Liver (tissue), 9 donors: ENCODE data around the gene COL9A3. TPM values are rescaled to one million over a fixed set of nuclear protein-coding genes. Genes with fewer than 3 reads are reported as not detected.

ENCODE experiments used
- DNase-seq: peaks from one replicate; pipeline ENCODE4 v3.0.0-alpha.2; 2017; ENCODE audit warnings: low spot score
- H3K27ac ChIP-seq, 2 donors: one replicate each; pipeline ENCODE4 v1.7.0; 2013; ENCODE audit warnings: inconsistent platforms in 2 of 2, low read length in 2 of 2, control low read depth in 1 of 2, low read depth in 1 of 2, mild to moderate bottlenecking in 1 of 2
- H3K27me3 ChIP-seq, 4 donors: one replicate each; pipeline versions ENCODE4 v1.6.1 to v1.7.0; 2013; ENCODE audit warnings: low read length in 3 of 4, inconsistent platforms in 1 of 4, mild to moderate bottlenecking in 1 of 4, moderate library complexity in 1 of 4; ENCODE audit not compliant: control insufficient read depth in 4 of 4, insufficient read depth in 4 of 4
- H3K36me3 ChIP-seq, 4 donors: one replicate each; pipeline versions ENCODE4 v1.6.1 to v1.7.0; 2013; ENCODE audit warnings: low read length in 3 of 4, mild to moderate bottlenecking in 3 of 4, low read depth in 1 of 4, moderate library complexity in 1 of 4; ENCODE audit not compliant: control insufficient read depth in 4 of 4, insufficient read depth in 3 of 4
- H3K4me1 ChIP-seq, 4 donors: one replicate each; pipeline versions ENCODE4 v1.6.1 to v1.7.0; 2013; ENCODE audit warnings: low read length in 3 of 4, mild to moderate bottlenecking in 3 of 4, moderate library complexity in 1 of 4; ENCODE audit not compliant: control insufficient read depth in 4 of 4, insufficient read depth in 4 of 4
- H3K4me3 ChIP-seq, 3 donors: one replicate each; pipeline versions ENCODE4 v1.6.1 to v1.7.0; 2013; ENCODE audit warnings: low read length in 3 of 3, control low read depth in 1 of 3, low read depth in 1 of 3, mild to moderate bottlenecking in 1 of 3
- H3K9ac ChIP-seq, 2 donors: one replicate each; pipeline ENCODE4 v1.7.0; 2013; ENCODE audit warnings: low read length in 2 of 2, mild to moderate bottlenecking in 2 of 2, moderate library complexity in 2 of 2, control low read depth in 1 of 2, low read depth in 1 of 2
- H3K9me3 ChIP-seq, 4 donors: one replicate each; pipeline versions ENCODE4 v1.6.1 to v1.7.0; 2013; ENCODE audit warnings: low read length in 3 of 4; ENCODE audit not compliant: control insufficient read depth in 4 of 4
- ATF3 ChIP-seq: IDR thresholded peaks from 2 replicates; pipeline ENCODE4 v1.6.1; 2016; ENCODE audit warnings: antibody characterized with exemption
- EGR1 ChIP-seq, 2 donors: IDR thresholded peaks; 2 replicates each; pipeline ENCODE4 v1.6.1; 2016 to 2018; ENCODE audit warnings: antibody characterized with exemption in 2 of 2, low read depth in 2 of 2
- FOXA1 ChIP-seq: IDR thresholded peaks from 2 replicates; pipeline ENCODE4 v1.6.1; 2016; ENCODE audit warnings: antibody characterized with exemption
- FOXA2 ChIP-seq: IDR thresholded peaks from 2 replicates; pipeline ENCODE4 v1.6.1; 2016; ENCODE audit warnings: antibody characterized with exemption
- GABPA ChIP-seq, 2 donors: IDR thresholded peaks in 1 of 2; conservative IDR thresholded peaks in 1 of 2; 2 replicates each; pipeline ENCODE4 v1.6.1; 2016; ENCODE audit warnings: antibody characterized with exemption in 2 of 2, mild to moderate bottlenecking in 1 of 2, moderate library complexity in 1 of 2
- HNF4A ChIP-seq, 2 donors: conservative IDR thresholded peaks; 2 replicates each; pipeline ENCODE4 v1.6.1; 2016; ENCODE audit warnings: antibody characterized with exemption in 2 of 2, mild to moderate bottlenecking in 2 of 2
- HNF4G ChIP-seq: IDR thresholded peaks from 2 replicates; pipeline ENCODE4 v1.6.1; 2016; ENCODE audit warnings: antibody characterized with exemption
- MAX ChIP-seq: IDR thresholded peaks from 2 replicates; pipeline ENCODE4 v1.6.1; 2016; ENCODE audit warnings: antibody characterized with exemption
- NR2F2 ChIP-seq: IDR thresholded peaks from 2 replicates; pipeline ENCODE4 v1.6.1; 2016; ENCODE audit warnings: antibody characterized with exemption
- RXRA ChIP-seq, 2 donors: IDR thresholded peaks; 2 replicates each; pipeline ENCODE4 v1.6.1; 2017 to 2018; ENCODE audit warnings: antibody characterized with exemption in 2 of 2, mild to moderate bottlenecking in 1 of 2
- SP1 ChIP-seq: IDR thresholded peaks from 2 replicates; pipeline ENCODE4 v1.6.1; 2018; ENCODE audit warnings: antibody characterized with exemption, mild to moderate bottlenecking
- TAF1 ChIP-seq: conservative IDR thresholded peaks from 2 replicates; pipeline ENCODE4 v1.6.1; 2016; ENCODE audit warnings: antibody characterized with exemption, mild to moderate bottlenecking
- WGBS: extraction: QIAGEN DNeasy Blood & Tissue Kit; methylation state at CpG from one replicate; pipeline ENCODE4 v1.1.7; 2013; 5-methylcytosine and 5-hydroxymethylcytosine counted together
- polyA plus RNA-seq, 2 donors: library from polyadenylated mRNA; stranded (reverse) in 1 of 2; unstranded in 1 of 2; fragments of 200-250 nt in 1 of 2; fragments of >200 nt in 1 of 2; fragmentation: Nextera tagmentation in 1 of 2; extraction: Ambion mirVana in 1 of 2; gene quantifications; one replicate each; pipeline versions ENCODE4 v1.2.1 to v1.2.3, GENCODE V29; 2013 to 2015
- total RNA-seq, 2 donors: library from RNA; depleted of rRNA; stranded (reverse); fragments of >200 nt; gene quantifications; one replicate each; pipeline ENCODE4 v1.2.3, GENCODE V29; 2014
- TF ChIP-seq, protein P1 (sequence below): fragments of 150-350 bp; IDR thresholded peaks from 2 replicates; pipeline ENCODE4 v1.5.1; 2017; ENCODE audit warnings: improper control_type of control experiment, low read depth, low read length; ENCODE audit not compliant: missing input control
- TF ChIP-seq, protein P2 (sequence below): IDR thresholded peaks from 2 replicates; pipeline ENCODE4 v1.6.1; 2016; ENCODE audit warnings: antibody characterized with exemption
- donor health status: healthy.
- donor health status: healthy.
- donor health status: healthy.
- donor health status: healthy.
- donor health status: healthy.

The COL9A3 gene
- total and polyA plus RNA-seq, 4 donors = 0.92 to 2.0 (median 1.1) TPM

- TF ChIP-seq RXRA (IDR thresholded peaks at IDR 0.05) = peak; percentile 60 to 83
- TF ChIP-seq NR2F2 = no peak
Measured at GRCh38 chr20:62776692-62777527, 39.9 kb upstream of the COL9A3 start (continued).

DNA sequence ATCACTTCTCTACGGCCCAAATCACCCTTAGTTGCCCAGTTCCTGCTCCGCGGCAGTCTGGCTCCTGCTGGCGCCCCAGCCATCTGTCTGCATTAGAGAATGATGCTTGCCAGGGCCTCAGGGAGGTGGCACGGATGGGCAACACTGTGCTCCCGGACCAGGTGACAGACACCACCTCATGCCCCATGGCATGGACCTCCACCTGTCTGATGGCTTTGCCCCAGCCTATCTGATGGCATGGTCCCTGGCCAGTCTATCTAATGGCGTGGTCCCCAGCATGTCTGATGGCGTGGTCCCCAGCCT is 39.4 kb upstream of the COL9A3 start:
- H3K36me3 ChIP-seq = no peaks in the 10 kb centered on the region

DNA sequence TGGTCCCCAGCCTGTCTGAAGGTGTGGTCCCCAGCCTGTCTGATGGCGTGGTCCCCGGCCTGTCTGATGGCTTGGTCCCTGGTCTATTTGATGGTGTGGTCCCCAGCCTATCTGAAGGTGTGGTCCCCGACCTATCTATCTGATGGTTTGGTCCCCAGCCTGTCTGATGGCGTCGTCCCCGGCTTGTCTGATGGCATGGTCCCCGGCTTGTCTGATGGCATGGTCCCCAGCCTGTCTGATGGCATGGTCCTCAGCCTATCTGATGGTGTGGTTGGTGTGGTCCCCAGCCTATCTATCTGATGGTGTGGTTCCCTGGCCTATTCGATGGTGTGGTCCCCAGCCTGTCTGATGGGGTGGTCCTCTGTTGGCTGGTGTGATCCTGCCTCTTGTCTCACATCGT is 38.8 kb upstream of the COL9A3 start:
- H3K36me3 ChIP-seq = no peaks in the 10 kb centered on the region
- no peak overlapping the region for H3K4me3 ChIP-seq
- DNase-seq = no peak
- no peaks in the 10 kb centered on the region for H3K27me3 ChIP-seq
- WGBS = 95% methylated on average over 9 of the region's 9 CpGs
- peaks cover 11 to 30% (median 18%) of the 10 kb centered on the region in 4 donors for H3K4me1 ChIP-seq
- no peak overlapping the region for H3K27ac ChIP-seq
- H3K9me3 ChIP-seq = no peaks in the 10 kb centered on the region
- H3K9ac ChIP-seq = no peak overlapping the region
- TF ChIP-seq ATF3 (no peak), MAX (no peak), FOXA2 (no peak)
- TF ChIP-seq, protein P1, sequence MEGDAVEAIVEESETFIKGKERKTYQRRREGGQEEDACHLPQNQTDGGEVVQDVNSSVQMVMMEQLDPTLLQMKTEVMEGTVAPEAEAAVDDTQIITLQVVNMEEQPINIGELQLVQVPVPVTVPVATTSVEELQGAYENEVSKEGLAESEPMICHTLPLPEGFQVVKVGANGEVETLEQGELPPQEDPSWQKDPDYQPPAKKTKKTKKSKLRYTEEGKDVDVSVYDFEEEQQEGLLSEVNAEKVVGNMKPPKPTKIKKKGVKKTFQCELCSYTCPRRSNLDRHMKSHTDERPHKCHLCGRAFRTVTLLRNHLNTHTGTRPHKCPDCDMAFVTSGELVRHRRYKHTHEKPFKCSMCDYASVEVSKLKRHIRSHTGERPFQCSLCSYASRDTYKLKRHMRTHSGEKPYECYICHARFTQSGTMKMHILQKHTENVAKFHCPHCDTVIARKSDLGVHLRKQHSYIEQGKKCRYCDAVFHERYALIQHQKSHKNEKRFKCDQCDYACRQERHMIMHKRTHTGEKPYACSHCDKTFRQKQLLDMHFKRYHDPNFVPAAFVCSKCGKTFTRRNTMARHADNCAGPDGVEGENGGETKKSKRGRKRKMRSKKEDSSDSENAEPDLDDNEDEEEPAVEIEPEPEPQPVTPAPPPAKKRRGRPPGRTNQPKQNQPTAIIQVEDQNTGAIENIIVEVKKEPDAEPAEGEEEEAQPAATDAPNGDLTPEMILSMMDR = no peak
- TF ChIP-seq, protein P2, sequence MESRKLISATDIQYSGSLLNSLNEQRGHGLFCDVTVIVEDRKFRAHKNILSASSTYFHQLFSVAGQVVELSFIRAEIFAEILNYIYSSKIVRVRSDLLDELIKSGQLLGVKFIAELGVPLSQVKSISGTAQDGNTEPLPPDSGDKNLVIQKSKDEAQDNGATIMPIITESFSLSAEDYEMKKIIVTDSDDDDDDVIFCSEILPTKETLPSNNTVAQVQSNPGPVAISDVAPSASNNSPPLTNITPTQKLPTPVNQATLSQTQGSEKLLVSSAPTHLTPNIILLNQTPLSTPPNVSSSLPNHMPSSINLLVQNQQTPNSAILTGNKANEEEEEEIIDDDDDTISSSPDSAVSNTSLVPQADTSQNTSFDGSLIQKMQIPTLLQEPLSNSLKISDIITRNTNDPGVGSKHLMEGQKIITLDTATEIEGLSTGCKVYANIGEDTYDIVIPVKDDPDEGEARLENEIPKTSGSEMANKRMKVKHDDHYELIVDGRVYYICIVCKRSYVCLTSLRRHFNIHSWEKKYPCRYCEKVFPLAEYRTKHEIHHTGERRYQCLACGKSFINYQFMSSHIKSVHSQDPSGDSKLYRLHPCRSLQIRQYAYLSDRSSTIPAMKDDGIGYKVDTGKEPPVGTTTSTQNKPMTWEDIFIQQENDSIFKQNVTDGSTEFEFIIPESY = no peak

More for the DNA sequence above, 39.4 kb upstream of the COL9A3 start:
- Histone ChIP-seq H3K27me3 (no peaks in the 10 kb centered on the region), H3K4me3 (no peak overlapping the region), H3K9ac (no peak overlapping the region), H3K4me1 (peaks cover 17 to 35% (median 22%) of the 10 kb centered on the region in 4 donors), H3K27ac (no peak overlapping the region), H3K9me3 (no peaks in the 10 kb centered on the region)
- TF ChIP-seq SP1 = no peak
- no peak for TF ChIP-seq HNF4G
- TF ChIP-seq FOXA2 = no peak
- no peak for TF ChIP-seq RXRA (IDR thresholded peaks at IDR 0.05)
- no peak for TF ChIP-seq EGR1 (IDR thresholded peaks at IDR 0.05; ENCODE audit: low read depth in 2 of 2)
- no peak for TF ChIP-seq GABPA (IDR thresholded peaks at IDR 0.05 in 1 of 2, conservative IDR thresholded peaks at IDR 0.05 in 1 of 2)
- TF ChIP-seq ATF3 = no peak
- TF ChIP-seq TAF1 = no peak
- TF ChIP-seq, protein P1 = no peak
- TF ChIP-seq, protein P2 = no peak
- TF ChIP-seq FOXA1 = no peak
- no peak for TF ChIP-seq MAX
- TF ChIP-seq HNF4A (conservative IDR thresholded peaks at IDR 0.05) = no peak
- 94% methylated on average over 8 of the region's 8 CpGs for WGBS
- DNase-seq = no peak
